Tibial nerve (tissue), 3 donors: ENCODE measurements around the gene CLEC18C.
"Not testable (repeated sequence)": the region's sequence is repeated elsewhere in the genome, so short reads cannot be mapped to it uniquely, and the experiment has no call there.

ENCODE experiments used
- POLR2A ChIP-seq, 2 donors: fragments of 450-650 bp; IDR thresholded peaks; one replicate each; pipeline ENCODE4 v1.6.1; 2017; ENCODE audit warnings: antibody characterized with exemption in 2 of 2, mild to moderate bottlenecking in 2 of 2, moderate library complexity in 2 of 2
- TF ChIP-seq, protein P1 (sequence below), 5 experiments: fragments of 200-600 bp in 3 of 5; fragments of 450-650 bp in 2 of 5; sonication (generic) in 3 of 5; IDR thresholded peaks; one replicate each; pipeline ENCODE4 v1.5.1; 2016 to 2019; ENCODE audit warnings: antibody characterized with exemption in 5 of 5, mild to moderate bottlenecking in 3 of 5, moderate library complexity in 2 of 5

DNA sequence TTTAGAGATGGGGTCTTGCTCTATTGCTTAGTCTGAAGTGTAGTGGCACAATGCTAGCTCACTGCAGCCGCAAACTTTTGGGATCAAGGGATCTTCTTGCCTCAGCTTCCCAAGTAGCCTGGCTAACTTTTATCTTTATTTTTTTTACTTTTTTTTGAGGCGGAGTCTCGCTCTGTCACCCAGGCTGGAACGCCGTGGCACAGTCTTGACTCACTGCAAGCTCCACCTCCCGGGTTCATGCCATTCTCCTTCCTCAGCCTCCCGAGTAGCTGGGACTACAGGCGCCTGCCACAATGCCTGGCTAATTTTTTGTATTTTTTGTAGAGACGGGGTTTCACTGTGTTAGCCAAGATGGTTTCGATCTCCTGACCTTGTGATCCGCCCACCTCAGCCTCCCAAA lies 47.4 kb upstream of the CLEC18C start:
- TF ChIP-seq, protein P1, sequence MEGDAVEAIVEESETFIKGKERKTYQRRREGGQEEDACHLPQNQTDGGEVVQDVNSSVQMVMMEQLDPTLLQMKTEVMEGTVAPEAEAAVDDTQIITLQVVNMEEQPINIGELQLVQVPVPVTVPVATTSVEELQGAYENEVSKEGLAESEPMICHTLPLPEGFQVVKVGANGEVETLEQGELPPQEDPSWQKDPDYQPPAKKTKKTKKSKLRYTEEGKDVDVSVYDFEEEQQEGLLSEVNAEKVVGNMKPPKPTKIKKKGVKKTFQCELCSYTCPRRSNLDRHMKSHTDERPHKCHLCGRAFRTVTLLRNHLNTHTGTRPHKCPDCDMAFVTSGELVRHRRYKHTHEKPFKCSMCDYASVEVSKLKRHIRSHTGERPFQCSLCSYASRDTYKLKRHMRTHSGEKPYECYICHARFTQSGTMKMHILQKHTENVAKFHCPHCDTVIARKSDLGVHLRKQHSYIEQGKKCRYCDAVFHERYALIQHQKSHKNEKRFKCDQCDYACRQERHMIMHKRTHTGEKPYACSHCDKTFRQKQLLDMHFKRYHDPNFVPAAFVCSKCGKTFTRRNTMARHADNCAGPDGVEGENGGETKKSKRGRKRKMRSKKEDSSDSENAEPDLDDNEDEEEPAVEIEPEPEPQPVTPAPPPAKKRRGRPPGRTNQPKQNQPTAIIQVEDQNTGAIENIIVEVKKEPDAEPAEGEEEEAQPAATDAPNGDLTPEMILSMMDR (IDR thresholded peaks at IDR 0.05): not testable (repeated sequence)
- TF ChIP-seq POLR2A (IDR thresholded peaks at IDR 0.05): not testable (repeated sequence)
